GM13976 (cell line): ENCODE data around the gene KIRREL3.

Source experiments
- DNase-seq: peaks from one replicate; pipeline ENCODE4 v3.0.0; 2012; ENCODE audit warnings: low spot score
- CTCF ChIP-seq: IDR thresholded peaks from 2 replicates; pipeline ENCODE4 v1.5.1; 2012; ENCODE audit warnings: borderline replicate concordance, mild to moderate bottlenecking; ENCODE audit not compliant: insufficient read depth; ENCODE audit errors: extremely low read depth, missing control alignments, control extremely low read depth
- in situ Hi-C: fragments of 300-500 bp; cut with MboI; formaldehyde crosslinking; loops from one replicate; pipeline ENCODE4 v1.12.0; 2022; ENCODE audit warnings: low sequenced_read_pairs, mixed read lengths, inconsistent platforms; ENCODE audit not compliant: unreplicated experiment

KIRREL3 gene

GRCh38 chr11:126662035-126662790 is 338.4 kb downstream of the KIRREL3 start:
- in situ Hi-C loops = no loop called here
- DNase-seq = no peak

GRCh38 chr11:126660761-126661425 is 339.7 kb downstream of the KIRREL3 start:
- TF ChIP-seq CTCF = no peak
- in situ Hi-C loops = no loop called here
- no peak for DNase-seq

More at GRCh38 chr11:126662035-126662790, 338.4 kb downstream of the KIRREL3 start:
- no peak for TF ChIP-seq CTCF

- DNase-seq = no peak
- TF ChIP-seq CTCF = no peak
- in situ Hi-C loops = no loop called here
Measured at GRCh38 chr11:126660321-126660720, 340.2 kb downstream of the KIRREL3 start.

GRCh38 chr11:126658306-126659056 is 342.1 kb downstream of the KIRREL3 start:
- in situ Hi-C loops = no loop called here

GRCh38 chr11:126655807-126656128 is 344.8 kb downstream of the KIRREL3 start:
- DNase-seq = no peak
- TF ChIP-seq CTCF = no peak
- in situ Hi-C loops = no loop called here

More at GRCh38 chr11:126658306-126659056, 342.1 kb downstream of the KIRREL3 start:
- no peak for DNase-seq
- no peak for TF ChIP-seq CTCF
